Measurements from ENCODE around the gene CENPI.

DNA sequence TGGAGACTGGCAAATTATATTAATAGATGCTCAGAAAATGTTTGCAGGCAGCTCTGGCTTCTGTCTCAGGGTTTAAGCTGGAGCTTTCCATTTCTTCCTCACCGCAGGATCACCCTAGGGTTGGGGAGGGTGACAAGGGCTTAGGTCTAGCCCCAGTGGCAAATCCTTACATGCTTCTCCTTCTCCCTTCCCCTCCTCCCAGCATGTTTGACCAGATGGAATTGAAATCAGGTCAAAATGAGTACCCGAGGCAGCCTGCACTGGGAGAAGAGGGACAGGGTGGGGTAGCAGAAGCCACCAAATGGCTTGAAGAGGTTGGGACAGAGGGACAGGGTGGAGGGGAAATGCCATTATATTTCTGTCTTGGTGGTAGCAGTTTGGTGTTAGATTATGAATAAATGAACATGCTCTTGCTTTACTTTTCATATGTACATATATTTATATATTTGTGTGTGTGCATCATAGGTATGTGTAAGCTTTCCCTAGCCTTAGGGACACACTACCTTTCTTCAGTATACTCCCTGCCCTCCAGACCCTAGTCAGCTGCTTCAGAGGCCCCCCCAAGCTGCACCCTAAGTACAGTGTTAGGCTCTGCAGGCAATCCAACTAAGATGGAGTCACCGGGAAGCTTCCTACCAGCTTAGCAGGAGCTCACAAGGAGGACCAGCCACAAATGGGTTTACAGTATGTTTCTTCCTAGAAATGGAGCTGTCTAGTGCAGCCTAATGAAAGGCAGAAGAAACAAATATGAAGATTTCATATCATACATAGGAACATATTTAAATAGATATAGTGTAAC, 17.5 kb upstream of the CENPI start:
- TF ChIP-seq, protein P1, sequence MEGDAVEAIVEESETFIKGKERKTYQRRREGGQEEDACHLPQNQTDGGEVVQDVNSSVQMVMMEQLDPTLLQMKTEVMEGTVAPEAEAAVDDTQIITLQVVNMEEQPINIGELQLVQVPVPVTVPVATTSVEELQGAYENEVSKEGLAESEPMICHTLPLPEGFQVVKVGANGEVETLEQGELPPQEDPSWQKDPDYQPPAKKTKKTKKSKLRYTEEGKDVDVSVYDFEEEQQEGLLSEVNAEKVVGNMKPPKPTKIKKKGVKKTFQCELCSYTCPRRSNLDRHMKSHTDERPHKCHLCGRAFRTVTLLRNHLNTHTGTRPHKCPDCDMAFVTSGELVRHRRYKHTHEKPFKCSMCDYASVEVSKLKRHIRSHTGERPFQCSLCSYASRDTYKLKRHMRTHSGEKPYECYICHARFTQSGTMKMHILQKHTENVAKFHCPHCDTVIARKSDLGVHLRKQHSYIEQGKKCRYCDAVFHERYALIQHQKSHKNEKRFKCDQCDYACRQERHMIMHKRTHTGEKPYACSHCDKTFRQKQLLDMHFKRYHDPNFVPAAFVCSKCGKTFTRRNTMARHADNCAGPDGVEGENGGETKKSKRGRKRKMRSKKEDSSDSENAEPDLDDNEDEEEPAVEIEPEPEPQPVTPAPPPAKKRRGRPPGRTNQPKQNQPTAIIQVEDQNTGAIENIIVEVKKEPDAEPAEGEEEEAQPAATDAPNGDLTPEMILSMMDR (IDR thresholded peaks at IDR 0.05; ENCODE audit: low read depth, low read length, missing input control), result no peak
- TF ChIP-seq, protein P2, sequence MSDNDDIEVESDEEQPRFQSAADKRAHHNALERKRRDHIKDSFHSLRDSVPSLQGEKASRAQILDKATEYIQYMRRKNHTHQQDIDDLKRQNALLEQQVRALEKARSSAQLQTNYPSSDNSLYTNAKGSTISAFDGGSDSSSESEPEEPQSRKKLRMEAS (IDR thresholded peaks at IDR 0.05), result no peak
- no peak for TF ChIP-seq JUND (IDR thresholded peaks at IDR 0.05)
- TF ChIP-seq SP1 (IDR thresholded peaks at IDR 0.05), result no peak
- TF ChIP-seq, protein P3, sequence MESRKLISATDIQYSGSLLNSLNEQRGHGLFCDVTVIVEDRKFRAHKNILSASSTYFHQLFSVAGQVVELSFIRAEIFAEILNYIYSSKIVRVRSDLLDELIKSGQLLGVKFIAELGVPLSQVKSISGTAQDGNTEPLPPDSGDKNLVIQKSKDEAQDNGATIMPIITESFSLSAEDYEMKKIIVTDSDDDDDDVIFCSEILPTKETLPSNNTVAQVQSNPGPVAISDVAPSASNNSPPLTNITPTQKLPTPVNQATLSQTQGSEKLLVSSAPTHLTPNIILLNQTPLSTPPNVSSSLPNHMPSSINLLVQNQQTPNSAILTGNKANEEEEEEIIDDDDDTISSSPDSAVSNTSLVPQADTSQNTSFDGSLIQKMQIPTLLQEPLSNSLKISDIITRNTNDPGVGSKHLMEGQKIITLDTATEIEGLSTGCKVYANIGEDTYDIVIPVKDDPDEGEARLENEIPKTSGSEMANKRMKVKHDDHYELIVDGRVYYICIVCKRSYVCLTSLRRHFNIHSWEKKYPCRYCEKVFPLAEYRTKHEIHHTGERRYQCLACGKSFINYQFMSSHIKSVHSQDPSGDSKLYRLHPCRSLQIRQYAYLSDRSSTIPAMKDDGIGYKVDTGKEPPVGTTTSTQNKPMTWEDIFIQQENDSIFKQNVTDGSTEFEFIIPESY (IDR thresholded peaks at IDR 0.05), result no peak
- no peak for TF ChIP-seq TAF1 (conservative IDR thresholded peaks at IDR 0.05)
- TF ChIP-seq RAD21 (IDR thresholded peaks at IDR 0.05), result no peak
- TF ChIP-seq YY1 (IDR thresholded peaks at IDR 0.05), result no peak
- TF ChIP-seq GABPA (IDR thresholded peaks at IDR 0.05 in 1 of 2, conservative IDR thresholded peaks at IDR 0.05 in 1 of 2), result no peak
- TF ChIP-seq EGR1 (IDR thresholded peaks at IDR 0.05; ENCODE audit: low read depth in 2 of 2), result no peak
- TF ChIP-seq, protein P4, sequence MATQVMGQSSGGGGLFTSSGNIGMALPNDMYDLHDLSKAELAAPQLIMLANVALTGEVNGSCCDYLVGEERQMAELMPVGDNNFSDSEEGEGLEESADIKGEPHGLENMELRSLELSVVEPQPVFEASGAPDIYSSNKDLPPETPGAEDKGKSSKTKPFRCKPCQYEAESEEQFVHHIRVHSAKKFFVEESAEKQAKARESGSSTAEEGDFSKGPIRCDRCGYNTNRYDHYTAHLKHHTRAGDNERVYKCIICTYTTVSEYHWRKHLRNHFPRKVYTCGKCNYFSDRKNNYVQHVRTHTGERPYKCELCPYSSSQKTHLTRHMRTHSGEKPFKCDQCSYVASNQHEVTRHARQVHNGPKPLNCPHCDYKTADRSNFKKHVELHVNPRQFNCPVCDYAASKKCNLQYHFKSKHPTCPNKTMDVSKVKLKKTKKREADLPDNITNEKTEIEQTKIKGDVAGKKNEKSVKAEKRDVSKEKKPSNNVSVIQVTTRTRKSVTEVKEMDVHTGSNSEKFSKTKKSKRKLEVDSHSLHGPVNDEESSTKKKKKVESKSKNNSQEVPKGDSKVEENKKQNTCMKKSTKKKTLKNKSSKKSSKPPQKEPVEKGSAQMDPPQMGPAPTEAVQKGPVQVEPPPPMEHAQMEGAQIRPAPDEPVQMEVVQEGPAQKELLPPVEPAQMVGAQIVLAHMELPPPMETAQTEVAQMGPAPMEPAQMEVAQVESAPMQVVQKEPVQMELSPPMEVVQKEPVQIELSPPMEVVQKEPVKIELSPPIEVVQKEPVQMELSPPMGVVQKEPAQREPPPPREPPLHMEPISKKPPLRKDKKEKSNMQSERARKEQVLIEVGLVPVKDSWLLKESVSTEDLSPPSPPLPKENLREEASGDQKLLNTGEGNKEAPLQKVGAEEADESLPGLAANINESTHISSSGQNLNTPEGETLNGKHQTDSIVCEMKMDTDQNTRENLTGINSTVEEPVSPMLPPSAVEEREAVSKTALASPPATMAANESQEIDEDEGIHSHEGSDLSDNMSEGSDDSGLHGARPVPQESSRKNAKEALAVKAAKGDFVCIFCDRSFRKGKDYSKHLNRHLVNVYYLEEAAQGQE (IDR thresholded peaks at IDR 0.05), result no peak
- TF ChIP-seq NR2F2 (IDR thresholded peaks at IDR 0.05), result no peak

Measured in liver (tissue), 3 donors.